LNCaP clone FGC (cell line): Measurements from ENCODE around the gene ST6GALNAC4.
"Not testable (repeated sequence)": the region's sequence is repeated elsewhere in the genome, so short reads cannot be mapped to it uniquely, and the experiment has no call there.

ENCODE experiments used
- DNase-seq: peaks from one replicate; pipeline ENCODE4 v3.0.0-alpha.2; 2011; ENCODE audit warnings: low read depth
- H3K4me3 ChIP-seq: 2 replicates; pipeline ENCODE4 v1.5.1; 2011; ENCODE audit warnings: mild to moderate bottlenecking, low read depth, low read length, control low read depth
- CTCF ChIP-seq: IDR thresholded peaks from 2 replicates; pipeline ENCODE4 v1.5.1; 2012; ENCODE audit warnings: mild to moderate bottlenecking; ENCODE audit not compliant: control insufficient read depth, insufficient read depth; ENCODE audit errors: extremely low read depth

Gene ST6GALNAC4

GRCh38 chr9:127886401-127886972 is 30.4 kb downstream of the ST6GALNAC4 start:
- TF ChIP-seq CTCF = no peak
- H3K4me3 ChIP-seq = no peak overlapping the region
- DNase-seq = no peak

- no peak for DNase-seq
- H3K4me3 ChIP-seq = no peak overlapping the region
- no peak for TF ChIP-seq CTCF
Observed at GRCh38 chr9:127885508-127886281, 31.1 kb downstream of the ST6GALNAC4 start.

GRCh38 chr9:127884976-127885490 is 31.8 kb downstream of the ST6GALNAC4 start:
- no peak for DNase-seq
- H3K4me3 ChIP-seq = no peak overlapping the region
- no peak for TF ChIP-seq CTCF

- no peak overlapping the region for H3K4me3 ChIP-seq
- DNase-seq = no peak
- TF ChIP-seq CTCF = no peak
Observed at GRCh38 chr9:127884427-127884911, 32.4 kb downstream of the ST6GALNAC4 start.

GRCh38 chr9:127883959-127884358 is 32.9 kb downstream of the ST6GALNAC4 start:
- no peak for DNase-seq
- TF ChIP-seq CTCF = no peak
- H3K4me3 ChIP-seq = no peak overlapping the region

- DNase-seq, H3K4me3 ChIP-seq: not testable (repeated sequence)
Observed at GRCh38 chr9:127881715-127882114, 35.1 kb downstream of the ST6GALNAC4 start.

- no peak for DNase-seq
- no peak for TF ChIP-seq CTCF
- no peak overlapping the region for H3K4me3 ChIP-seq
Observed at GRCh38 chr9:127880143-127880542, 36.7 kb downstream of the ST6GALNAC4 start.
